ENCODE results near the gene C4orf17.

DNA sequence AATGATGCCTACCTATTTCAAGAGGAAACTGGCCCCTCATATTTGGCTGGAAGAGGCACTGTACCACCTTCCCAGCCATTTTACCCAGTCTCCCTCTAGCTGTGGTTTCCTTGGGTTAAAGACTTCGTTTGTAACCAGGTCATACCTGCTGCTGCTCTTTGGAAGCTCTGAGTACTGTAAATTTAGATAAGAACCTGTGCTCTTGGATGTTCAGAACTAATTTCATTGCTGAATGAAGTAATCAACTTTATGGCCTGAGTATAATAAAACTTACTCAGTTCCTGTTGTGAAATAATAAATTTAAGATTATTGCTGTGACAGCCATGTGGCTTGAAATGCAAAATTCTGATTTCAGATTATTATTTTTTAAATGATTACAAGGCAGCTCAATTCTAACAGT lies 76.0 kb downstream of the C4orf17 start:
- TF ChIP-seq, protein P1, sequence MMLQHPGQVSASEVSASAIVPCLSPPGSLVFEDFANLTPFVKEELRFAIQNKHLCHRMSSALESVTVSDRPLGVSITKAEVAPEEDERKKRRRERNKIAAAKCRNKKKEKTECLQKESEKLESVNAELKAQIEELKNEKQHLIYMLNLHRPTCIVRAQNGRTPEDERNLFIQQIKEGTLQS (IDR thresholded peaks at IDR 0.05; ENCODE audit: insufficient read depth, low read depth, low read length), result no peak
- TF ChIP-seq HDAC6 (IDR thresholded peaks at IDR 0.05; ENCODE audit: low read depth, low read length) (no peak), EP300 (IDR thresholded peaks at IDR 0.05; ENCODE audit: borderline replicate concordance in 1 of 2, low read depth in 2 of 2, low read length in 2 of 2) (no peak)
- TF ChIP-seq, protein P2, sequence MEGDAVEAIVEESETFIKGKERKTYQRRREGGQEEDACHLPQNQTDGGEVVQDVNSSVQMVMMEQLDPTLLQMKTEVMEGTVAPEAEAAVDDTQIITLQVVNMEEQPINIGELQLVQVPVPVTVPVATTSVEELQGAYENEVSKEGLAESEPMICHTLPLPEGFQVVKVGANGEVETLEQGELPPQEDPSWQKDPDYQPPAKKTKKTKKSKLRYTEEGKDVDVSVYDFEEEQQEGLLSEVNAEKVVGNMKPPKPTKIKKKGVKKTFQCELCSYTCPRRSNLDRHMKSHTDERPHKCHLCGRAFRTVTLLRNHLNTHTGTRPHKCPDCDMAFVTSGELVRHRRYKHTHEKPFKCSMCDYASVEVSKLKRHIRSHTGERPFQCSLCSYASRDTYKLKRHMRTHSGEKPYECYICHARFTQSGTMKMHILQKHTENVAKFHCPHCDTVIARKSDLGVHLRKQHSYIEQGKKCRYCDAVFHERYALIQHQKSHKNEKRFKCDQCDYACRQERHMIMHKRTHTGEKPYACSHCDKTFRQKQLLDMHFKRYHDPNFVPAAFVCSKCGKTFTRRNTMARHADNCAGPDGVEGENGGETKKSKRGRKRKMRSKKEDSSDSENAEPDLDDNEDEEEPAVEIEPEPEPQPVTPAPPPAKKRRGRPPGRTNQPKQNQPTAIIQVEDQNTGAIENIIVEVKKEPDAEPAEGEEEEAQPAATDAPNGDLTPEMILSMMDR (IDR thresholded peaks at IDR 0.05; ENCODE audit: control extremely low read depth in 1 of 3, insufficient read depth in 1 of 3, low read depth in 1 of 3, low read length in 3 of 3), result no peak

All from H1 (cell line).